Measurements from ENCODE around the gene PMEL.

PMEL gene

DNA sequence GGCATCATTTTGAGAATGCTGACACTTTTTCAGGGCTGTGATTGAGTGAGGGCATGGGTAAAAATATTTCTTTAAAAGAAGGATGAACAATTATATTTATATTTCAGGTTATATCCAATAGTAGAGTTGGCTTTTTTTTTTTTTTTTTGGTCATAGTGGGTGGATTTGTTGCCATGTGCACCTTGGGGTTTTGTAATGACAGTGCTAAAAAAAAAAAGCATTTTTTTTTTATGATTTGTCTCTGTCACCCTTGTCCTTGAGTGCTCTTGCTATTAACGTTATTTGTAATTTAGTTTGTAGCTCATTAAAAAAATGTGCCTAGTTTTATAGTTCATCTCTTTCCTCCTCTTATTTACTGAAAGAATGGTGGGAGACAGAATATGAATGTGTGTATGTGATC, 6.6 kb upstream of the PMEL start:
- Mint-ChIP-seq H3K27me3 (no peaks in the 10 kb centered on the region), H3K4me3 (no peak overlapping the region)

DNA sequence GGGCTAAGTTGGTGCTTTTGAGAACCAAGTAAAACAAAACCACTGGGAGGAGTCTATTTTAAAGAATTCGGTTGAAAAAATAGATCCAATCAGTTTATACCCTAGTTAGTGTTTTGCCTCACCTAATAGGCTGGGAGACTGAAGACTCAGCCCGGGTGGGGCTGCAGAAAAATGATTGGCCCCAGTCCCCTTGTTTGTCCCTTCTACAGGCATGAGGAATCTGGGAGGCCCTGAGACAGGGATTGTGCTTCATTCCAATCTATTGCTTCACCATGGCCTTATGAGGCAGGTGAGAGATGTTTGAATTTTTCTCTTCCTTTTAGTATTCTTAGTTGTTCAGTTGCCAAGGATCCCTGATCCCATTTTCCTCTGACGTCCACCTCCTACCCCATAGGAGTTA, 6.2 kb upstream of the PMEL start:
- Mint-ChIP-seq H3K36me3 (ENCODE audit: low read depth) (peaks cover 33% of the 10 kb centered on the region), H3K27ac (no peak overlapping the region), H3K4me3 (no peak overlapping the region), H3K9me3 (no peaks in the 10 kb centered on the region), H3K4me1 (ENCODE audit: low read depth) (peaks cover 28% of the 10 kb centered on the region), H3K27me3 (no peaks in the 10 kb centered on the region)

More for the DNA sequence above, 6.6 kb upstream of the PMEL start:
- H3K27ac Mint-ChIP-seq = no peak overlapping the region
- no peaks in the 10 kb centered on the region for H3K9me3 Mint-ChIP-seq
- H3K36me3 Mint-ChIP-seq (ENCODE audit: low read depth) = peaks cover 33% of the 10 kb centered on the region
- H3K4me1 Mint-ChIP-seq (ENCODE audit: low read depth) = peaks cover 29% of the 10 kb centered on the region

DNA sequence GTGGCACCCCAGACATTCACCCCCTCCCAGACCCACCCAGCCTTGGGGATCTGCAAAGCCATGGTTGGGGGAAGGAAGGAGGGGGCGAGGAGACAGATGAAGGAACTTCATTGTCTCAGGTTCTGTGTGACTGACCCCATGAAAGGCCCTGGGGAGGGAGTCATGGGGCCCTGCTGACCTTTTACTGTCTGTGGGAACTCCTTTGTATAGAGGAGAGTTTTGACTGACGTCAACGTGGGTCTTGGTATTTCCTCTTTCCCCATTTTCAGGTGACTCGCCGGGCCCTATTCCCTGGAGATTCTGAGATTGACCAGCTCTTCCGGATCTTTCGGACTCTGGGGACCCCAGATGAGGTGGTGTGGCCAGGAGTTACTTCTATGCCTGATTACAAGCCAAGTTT, 4.9 kb upstream of the PMEL start:
- peaks cover 25% of the 10 kb centered on the region for H3K4me1 Mint-ChIP-seq (ENCODE audit: low read depth)
- no peak overlapping the region for H3K27ac Mint-ChIP-seq
- no peaks in the 10 kb centered on the region for H3K27me3 Mint-ChIP-seq
- H3K4me3 Mint-ChIP-seq = no peak overlapping the region
- no peaks in the 10 kb centered on the region for H3K9me3 Mint-ChIP-seq
- peaks cover 27% of the 10 kb centered on the region for H3K36me3 Mint-ChIP-seq (ENCODE audit: low read depth)

GRCh38 chr12:55969356-55969755, 3.5 kb upstream of the PMEL start:
- Mint-ChIP-seq H3K27ac (no peak overlapping the region), H3K4me3 (no peak overlapping the region), H3K27me3 (no peaks in the 10 kb centered on the region), H3K36me3 (ENCODE audit: low read depth) (peaks cover 27% of the 10 kb centered on the region), H3K9me3 (no peaks in the 10 kb centered on the region), H3K4me1 (ENCODE audit: low read depth) (peaks cover 28% of the 10 kb centered on the region)

DNA sequence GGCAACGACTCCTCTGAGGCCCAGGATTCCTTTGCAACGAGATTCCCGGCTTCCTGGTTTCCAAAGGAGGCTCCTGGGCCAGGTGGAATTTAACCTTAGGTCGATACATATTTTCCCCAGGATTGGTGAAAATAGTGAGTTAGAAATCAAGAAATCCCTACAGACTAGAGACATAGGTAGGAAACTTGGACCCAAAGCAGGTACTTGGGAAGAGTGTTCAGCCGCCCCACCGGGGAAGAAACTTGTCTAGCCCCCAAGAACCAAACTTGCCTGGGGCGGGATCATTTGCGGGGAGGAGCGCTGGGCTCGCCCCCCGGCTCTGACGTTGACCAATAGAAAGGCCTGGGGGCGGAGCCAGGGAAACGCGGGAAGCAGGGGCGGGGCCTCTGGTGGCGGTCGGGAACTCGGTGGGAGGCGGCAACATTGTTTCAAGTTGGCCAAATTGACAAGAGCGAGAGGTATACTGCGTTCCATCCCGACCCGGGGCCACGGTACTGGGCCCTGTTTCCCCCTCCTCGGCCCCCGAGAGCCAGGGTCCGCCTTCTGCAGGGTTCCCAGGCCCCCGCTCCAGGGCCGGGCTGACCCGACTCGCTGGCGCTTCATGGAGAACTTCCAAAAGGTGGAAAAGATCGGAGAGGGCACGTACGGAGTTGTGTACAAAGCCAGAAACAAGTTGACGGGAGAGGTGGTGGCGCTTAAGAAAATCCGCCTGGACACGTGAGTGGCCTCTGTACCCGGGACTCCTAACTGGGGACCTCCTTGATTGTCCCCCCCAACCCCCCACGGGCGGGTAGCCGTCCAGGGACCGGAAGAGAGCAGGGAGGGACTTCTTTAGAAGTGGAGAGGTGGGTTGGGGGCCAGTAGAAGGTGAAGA, 803 bp upstream of the PMEL start, which contains the start of gene CDK2:
Gene CDK2, plus strand, starts transcription at position 423 of the 874 bp plus-strand sequence. Its CDS starts 179 bp downstream, at position 602.
- peak within 1 kb of the TSS; percentile 94 for H3K4me3 Mint-ChIP-seq
- no peaks in the 10 kb centered on the region for H3K27me3 Mint-ChIP-seq
- peaks cover 23% of the 10 kb centered on the region for H3K36me3 Mint-ChIP-seq (ENCODE audit: low read depth)
- peak within 1 kb of the TSS; percentile 90 for H3K27ac Mint-ChIP-seq
- H3K4me1 Mint-ChIP-seq (ENCODE audit: low read depth) = peaks cover 28% of the 10 kb centered on the region
- H3K9me3 Mint-ChIP-seq = no peaks in the 10 kb centered on the region

DNA sequence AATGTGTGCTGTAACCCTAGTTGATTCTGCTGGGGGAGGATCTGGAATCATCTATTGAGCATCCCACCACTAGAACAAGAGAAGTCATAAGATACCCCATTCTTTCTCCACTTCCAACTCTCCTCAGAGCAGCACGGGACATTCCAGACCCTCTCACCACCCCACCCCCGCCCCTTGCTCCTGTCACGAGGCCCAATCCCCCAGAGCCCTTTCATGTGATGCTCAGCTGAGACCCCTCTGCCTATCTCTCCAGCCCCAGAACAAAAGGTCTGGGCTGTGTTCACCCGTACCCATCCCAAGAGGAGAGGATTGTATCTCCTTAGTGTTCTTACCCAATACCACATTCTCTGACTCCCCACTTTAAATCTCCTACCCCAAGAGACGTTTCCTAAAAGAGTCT, 602 bp downstream of the PMEL start:
- Mint-ChIP-seq H3K27me3 (no peaks in the 10 kb centered on the region), H3K4me1 (ENCODE audit: low read depth) (peaks cover 28% of the 10 kb centered on the region), H3K4me3 (no peak overlapping the region), H3K36me3 (ENCODE audit: low read depth) (peaks cover 17% of the 10 kb centered on the region), H3K9me3 (no peaks in the 10 kb centered on the region), H3K27ac (peak overlapping the region; percentile 21)

DNA sequence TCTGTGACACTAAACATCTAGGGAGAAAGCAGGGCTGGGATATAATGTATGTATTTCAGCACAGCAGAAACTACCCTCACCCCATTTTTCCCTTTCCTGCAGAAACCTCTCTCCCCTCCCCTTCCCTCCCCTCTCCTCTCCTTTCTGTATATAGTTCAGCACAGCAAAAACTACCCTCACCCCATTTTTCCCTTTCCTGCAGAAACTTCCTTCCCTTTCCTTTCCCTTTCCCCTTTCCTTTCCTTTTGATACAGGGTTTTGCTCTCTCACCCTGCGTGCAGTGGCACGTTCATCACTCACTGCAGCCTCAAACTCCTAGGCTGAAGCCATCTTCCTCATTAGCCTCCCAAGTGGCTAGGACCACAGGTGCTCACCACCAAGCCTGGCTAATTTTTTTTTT, 2.1 kb downstream of the PMEL start:
- Mint-ChIP-seq H3K4me1 (ENCODE audit: low read depth) (peaks cover 25% of the 10 kb centered on the region), H3K4me3 (no peak overlapping the region), H3K27me3 (no peaks in the 10 kb centered on the region), H3K36me3 (ENCODE audit: low read depth) (peaks cover 13% of the 10 kb centered on the region), H3K27ac (no peak overlapping the region), H3K9me3 (no peaks in the 10 kb centered on the region)

DNA sequence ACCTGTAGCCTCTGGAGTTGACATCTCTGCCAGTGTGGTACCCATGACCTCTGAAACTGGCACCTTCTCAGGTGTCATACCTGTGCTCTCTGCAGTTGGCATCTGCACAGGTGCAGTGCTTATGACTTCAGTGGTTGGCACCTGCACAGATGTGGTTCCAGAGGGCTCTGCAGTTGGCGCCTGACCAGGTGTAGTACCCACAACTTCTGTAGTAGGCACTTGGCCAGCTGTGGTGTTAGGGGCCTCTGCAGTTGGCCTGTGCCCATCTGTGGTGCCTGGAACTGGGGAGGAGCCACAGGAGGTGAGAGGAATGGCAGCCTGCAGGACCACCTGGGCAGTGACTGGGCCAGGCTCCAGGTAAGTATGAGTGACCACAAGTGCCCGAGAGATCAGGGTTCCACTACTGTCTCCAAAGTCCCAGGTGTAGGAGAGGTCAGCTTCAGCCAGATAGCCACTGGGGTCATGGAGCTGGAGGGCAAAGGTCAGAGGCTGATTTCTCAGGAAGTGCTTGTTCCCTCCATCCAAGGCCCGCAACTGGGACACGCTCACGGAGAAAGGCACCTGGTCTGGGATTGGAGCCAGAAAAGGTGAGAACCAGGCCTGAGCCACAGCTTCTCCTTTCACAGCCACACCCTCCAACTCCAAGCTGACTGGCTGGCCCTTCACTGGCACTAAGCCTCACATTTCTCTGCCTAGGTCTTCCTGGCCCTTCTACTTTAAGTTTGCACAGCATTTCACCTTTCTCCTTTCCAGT, 8.6 kb downstream of the PMEL start:
- no peak overlapping the region for H3K4me3 Mint-ChIP-seq
- H3K9me3 Mint-ChIP-seq = no peaks in the 10 kb centered on the region
- H3K27me3 Mint-ChIP-seq = no peaks in the 10 kb centered on the region
- peaks cover 30% of the 10 kb centered on the region for H3K36me3 Mint-ChIP-seq (ENCODE audit: low read depth)
- H3K27ac Mint-ChIP-seq = no peak overlapping the region
- peaks cover 12% of the 10 kb centered on the region for H3K4me1 Mint-ChIP-seq (ENCODE audit: low read depth)

- H3K36me3 Mint-ChIP-seq (ENCODE audit: low read depth) = peaks cover 41% of the 10 kb centered on the region
- no peaks in the 10 kb centered on the region for H3K27me3 Mint-ChIP-seq
- no peaks in the 10 kb centered on the region for H3K9me3 Mint-ChIP-seq
- H3K27ac Mint-ChIP-seq = peak overlapping the region; percentile 24
- H3K4me3 Mint-ChIP-seq = no peak overlapping the region
- peaks cover 12% of the 10 kb centered on the region for H3K4me1 Mint-ChIP-seq (ENCODE audit: low read depth)
These were observed 9.9 kb downstream of the PMEL start for GRCh38 chr12:55955800-55956508.

DNA sequence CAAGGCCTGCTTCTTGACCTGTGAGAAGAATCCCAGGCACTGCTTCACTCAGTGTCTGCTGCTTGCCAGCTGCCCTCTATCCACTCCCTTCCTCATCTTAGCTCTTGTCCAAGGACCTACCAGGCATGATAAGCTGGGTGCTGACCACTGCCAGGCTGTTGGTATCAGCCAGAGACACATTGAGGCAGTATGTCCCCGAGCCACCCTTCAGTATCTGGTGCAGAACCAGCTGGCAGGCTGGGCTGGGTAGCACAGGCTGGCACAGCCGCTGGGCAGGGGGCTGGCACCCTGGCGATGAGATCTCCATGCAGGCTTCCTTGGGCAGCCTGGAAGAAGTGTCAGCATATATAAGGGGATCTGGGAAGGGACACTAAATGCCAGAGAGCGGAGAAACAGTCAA, 10.5 kb downstream of the PMEL start:
- H3K27me3 Mint-ChIP-seq = no peaks in the 10 kb centered on the region
- no peak overlapping the region for H3K27ac Mint-ChIP-seq
- H3K4me3 Mint-ChIP-seq = no peak overlapping the region
- H3K36me3 Mint-ChIP-seq (ENCODE audit: low read depth) = peaks cover 44% of the 10 kb centered on the region
- no peaks in the 10 kb centered on the region for H3K9me3 Mint-ChIP-seq
- H3K4me1 Mint-ChIP-seq (ENCODE audit: low read depth) = peaks cover 12% of the 10 kb centered on the region

- Mint-ChIP-seq H3K27me3 (no peaks in the 10 kb centered on the region), H3K4me1 (ENCODE audit: low read depth) (peaks cover 42% of the 10 kb centered on the region), H3K4me3 (no peak overlapping the region), H3K36me3 (ENCODE audit: low read depth) (peaks cover 76% of the 10 kb centered on the region), H3K27ac (peak overlapping the region; percentile 81), H3K9me3 (no peaks in the 10 kb centered on the region)
These were observed 19.3 kb downstream of the PMEL start for GRCh38 chr12:55946553-55946952.

GRCh38 chr12:55942577-55943136, 23.2 kb downstream of the PMEL start:
- Mint-ChIP-seq H3K4me1 (ENCODE audit: low read depth) (peaks cover 75% of the 10 kb centered on the region), H3K36me3 (ENCODE audit: low read depth) (peaks cover 90% of the 10 kb centered on the region)

DNA sequence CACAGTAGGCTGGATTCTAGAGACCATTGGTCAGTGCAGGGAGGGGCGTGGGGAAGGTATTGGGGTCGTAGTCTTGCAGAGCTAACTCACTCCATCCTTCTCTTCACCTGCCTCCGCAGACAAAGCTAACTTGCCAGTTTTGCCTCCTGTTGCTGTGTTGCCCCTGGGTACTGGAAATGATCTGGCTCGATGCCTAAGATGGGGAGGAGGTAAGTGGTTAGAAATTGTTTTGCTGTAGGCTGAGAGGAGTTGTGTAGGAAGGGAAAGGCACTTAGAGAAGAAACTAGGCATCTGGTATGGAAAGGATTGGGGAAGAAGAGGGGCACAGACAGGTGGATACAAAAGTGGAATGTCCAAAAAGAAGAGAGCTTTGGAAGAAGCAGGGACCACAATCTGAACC, 23.8 kb downstream of the PMEL start:
- Mint-ChIP-seq H3K4me1 (ENCODE audit: low read depth) (peaks cover 77% of the 10 kb centered on the region), H3K4me3 (no peak overlapping the region), H3K9me3 (no peaks in the 10 kb centered on the region), H3K36me3 (ENCODE audit: low read depth) (peaks cover 91% of the 10 kb centered on the region), H3K27ac (no peak overlapping the region), H3K27me3 (no peaks in the 10 kb centered on the region)

More at GRCh38 chr12:55942577-55943136, 23.2 kb downstream of the PMEL start:
- H3K9me3 Mint-ChIP-seq = no peaks in the 10 kb centered on the region
- H3K27ac Mint-ChIP-seq = peak overlapping the region; percentile 45
- H3K27me3 Mint-ChIP-seq = no peaks in the 10 kb centered on the region
- H3K4me3 Mint-ChIP-seq = no peak overlapping the region

- H3K4me3 Mint-ChIP-seq = no peak overlapping the region
- H3K4me1 Mint-ChIP-seq (ENCODE audit: low read depth) = peaks cover 77% of the 10 kb centered on the region
- H3K27me3 Mint-ChIP-seq = no peaks in the 10 kb centered on the region
- peaks cover 88% of the 10 kb centered on the region for H3K36me3 Mint-ChIP-seq (ENCODE audit: low read depth)
- H3K27ac Mint-ChIP-seq = peak overlapping the region; percentile 70
- no peaks in the 10 kb centered on the region for H3K9me3 Mint-ChIP-seq
These were observed 25.6 kb downstream of the PMEL start for GRCh38 chr12:55940065-55940732.

Measured in stimulated activated naive CD8-positive, alpha-beta T cell treated with anti-CD3 and anti-CD28 coated beads, Interleukin-15, Interleukin-2, amounts not matched to agents 100 ng/mL and 50 ng/mL, for 24 hours (primary cell).